ENCODE results near the gene UNC45A. TPM values are rescaled to one million over a fixed set of nuclear protein-coding genes. Genes with fewer than 3 reads are reported as not detected.

Gene UNC45A
- total and polyA plus RNA-seq, 7 donors = 28.8 to 63.5 (median 50.4) TPM

DNA sequence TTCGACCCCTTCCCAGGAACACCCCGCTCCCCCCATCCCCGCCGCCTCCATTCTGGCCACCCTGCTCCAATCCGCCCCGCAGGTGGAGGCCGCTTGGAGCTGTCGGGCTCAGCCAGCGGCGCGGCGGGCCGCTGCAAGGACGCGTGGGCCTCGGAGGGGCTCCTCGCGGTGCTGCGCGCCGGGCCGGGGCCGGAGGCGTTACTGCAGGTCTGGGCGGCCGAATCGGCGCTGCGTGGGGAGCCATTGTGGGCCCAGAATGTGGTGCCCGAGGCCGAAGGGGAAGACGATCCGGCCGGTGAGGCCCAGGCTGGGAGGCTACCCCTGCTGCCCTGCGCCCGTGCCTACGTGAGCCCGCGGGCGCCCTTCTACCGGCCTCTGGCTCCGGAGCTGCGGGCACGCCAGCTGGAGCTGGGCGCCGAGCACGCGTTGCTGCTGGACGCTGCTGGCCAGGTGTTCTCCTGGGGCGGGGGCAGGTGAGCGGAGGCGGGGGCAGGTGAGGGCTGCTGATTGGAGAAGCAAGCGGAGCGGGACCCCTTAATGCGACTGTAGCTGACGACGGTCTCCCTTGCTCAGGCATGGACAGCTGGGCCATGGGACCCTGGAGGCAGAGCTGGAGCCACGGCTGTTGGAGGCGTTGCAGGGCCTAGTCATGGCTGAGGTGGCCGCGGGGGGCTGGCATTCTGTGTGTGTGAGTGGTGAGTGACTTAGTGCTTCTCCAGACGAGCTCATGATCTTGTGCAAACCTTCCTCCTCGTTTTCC is 22.1 kb downstream of the UNC45A start:
- Histone ChIP-seq H3K27ac (peak overlapping the region; percentile 78 to 86 (median 81)), H3K36me3 (peaks cover 10 to 35% (median 24%) of the 10 kb centered on the region in 4 donors), H3K4me1 (peaks cover 0 to 56% (median 49%) of the 10 kb centered on the region in 4 donors), H3K9me3 (no peaks in the 10 kb centered on the region), H3K27me3 (no peaks in the 10 kb centered on the region), H3K4me3 (peak overlapping the region; percentile 50 to 77 (median 62))
- TF ChIP-seq POLR2AphosphoS5 (IDR thresholded peaks at IDR 0.05) (no peak), POLR2A (IDR thresholded peaks at IDR 0.05) (no peak), EP300 (IDR thresholded peaks at IDR 0.05) (no peak)
- TF ChIP-seq, protein P1, sequence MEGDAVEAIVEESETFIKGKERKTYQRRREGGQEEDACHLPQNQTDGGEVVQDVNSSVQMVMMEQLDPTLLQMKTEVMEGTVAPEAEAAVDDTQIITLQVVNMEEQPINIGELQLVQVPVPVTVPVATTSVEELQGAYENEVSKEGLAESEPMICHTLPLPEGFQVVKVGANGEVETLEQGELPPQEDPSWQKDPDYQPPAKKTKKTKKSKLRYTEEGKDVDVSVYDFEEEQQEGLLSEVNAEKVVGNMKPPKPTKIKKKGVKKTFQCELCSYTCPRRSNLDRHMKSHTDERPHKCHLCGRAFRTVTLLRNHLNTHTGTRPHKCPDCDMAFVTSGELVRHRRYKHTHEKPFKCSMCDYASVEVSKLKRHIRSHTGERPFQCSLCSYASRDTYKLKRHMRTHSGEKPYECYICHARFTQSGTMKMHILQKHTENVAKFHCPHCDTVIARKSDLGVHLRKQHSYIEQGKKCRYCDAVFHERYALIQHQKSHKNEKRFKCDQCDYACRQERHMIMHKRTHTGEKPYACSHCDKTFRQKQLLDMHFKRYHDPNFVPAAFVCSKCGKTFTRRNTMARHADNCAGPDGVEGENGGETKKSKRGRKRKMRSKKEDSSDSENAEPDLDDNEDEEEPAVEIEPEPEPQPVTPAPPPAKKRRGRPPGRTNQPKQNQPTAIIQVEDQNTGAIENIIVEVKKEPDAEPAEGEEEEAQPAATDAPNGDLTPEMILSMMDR (IDR thresholded peaks at IDR 0.05) = no peak
- intact Hi-C loops (cut with DNase I) = loop anchor here (2.0 to 5.0 kb wide), 2 partner anchors 38 to 315 kb away; partner anchors contain the start of gene PRC1
- WGBS, 2 donors = 18 to 53% methylated on average over 63 of the region's 63 CpGs
- DNase-seq = no peak

DNA sequence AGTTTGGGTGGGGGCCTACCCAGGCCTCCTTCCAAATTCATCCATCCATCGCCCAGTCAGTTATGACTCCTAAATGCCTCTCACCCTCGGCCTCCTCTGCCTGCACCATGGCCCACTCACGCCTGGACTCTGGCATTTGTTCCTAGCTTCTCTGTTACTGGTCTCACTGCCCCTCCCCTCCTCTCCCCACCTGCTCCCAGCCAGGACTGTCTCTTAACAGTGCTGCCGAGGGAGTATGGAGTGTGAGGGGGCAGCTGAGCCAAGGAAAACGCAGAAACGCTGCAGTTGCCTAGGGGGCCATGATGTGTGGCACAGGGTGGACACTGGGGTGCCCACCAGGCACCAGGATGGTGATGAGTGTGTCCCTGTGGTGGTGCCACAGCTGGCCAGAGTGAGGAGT is 22.7 kb downstream of the UNC45A start:
- TF ChIP-seq, protein P1 (IDR thresholded peaks at IDR 0.05) = no peak
- no peak for TF ChIP-seq POLR2A (IDR thresholded peaks at IDR 0.05)
- TF ChIP-seq EP300 (IDR thresholded peaks at IDR 0.05) = no peak
- TF ChIP-seq POLR2AphosphoS5 (IDR thresholded peaks at IDR 0.05) = no peak
- intact Hi-C loops (cut with DNase I) = loop anchor here (2.0 to 5.0 kb wide), 2 partner anchors 37 to 315 kb away; partner anchors contain the start of gene PRC1
- peak overlapping the region; percentile 78 to 86 (median 81) for H3K27ac ChIP-seq
- 83 to 89% methylated on average over 6 of the region's 6 CpGs for WGBS, 2 donors
- DNase-seq = no peak
- peaks cover 0 to 56% (median 49%) of the 10 kb centered on the region in 4 donors for H3K4me1 ChIP-seq
- no peaks in the 10 kb centered on the region for H3K9me3 ChIP-seq
- peaks cover 6 to 31% (median 23%) of the 10 kb centered on the region in 4 donors for H3K36me3 ChIP-seq
- no peaks in the 10 kb centered on the region for H3K27me3 ChIP-seq
- H3K4me3 ChIP-seq = peak overlapping the region in 3 of 4 donors; percentile 56 to 77 (median 68)

DNA sequence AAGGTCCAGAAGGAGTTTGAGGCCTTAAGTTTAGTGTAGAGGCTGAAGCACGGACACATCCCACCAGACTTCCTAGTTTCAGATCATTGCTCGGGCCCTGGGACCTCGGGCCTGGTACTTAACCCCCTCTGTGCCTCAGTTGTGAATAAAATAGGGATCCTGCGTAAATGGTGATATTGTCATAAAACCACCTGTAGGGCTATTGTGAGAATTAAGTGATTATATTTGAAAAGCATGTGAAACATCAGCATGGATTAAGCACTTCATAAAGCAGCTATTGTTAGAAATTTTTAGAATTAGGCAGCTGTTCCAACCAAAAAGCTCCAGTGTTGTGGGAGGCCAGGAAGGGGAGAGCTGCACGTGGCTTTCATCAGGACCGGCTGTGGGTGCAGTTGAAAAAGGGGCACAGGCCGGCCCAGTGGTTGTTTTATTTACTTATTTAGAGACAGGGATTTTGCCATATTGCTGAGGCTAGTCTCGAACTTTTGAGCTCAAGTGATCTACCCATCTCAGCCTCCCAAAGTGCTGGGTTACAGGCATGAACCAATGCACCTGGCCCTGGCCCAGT is 24.0 kb downstream of the UNC45A start:
- DNase-seq = no peak
- 87 to 89% methylated on average over 8 of the region's 8 CpGs for WGBS, 2 donors
- intact Hi-C loops (cut with DNase I) = loop anchor here (5.0 kb wide), 1 partner anchor 313 kb away; no protein-coding TSS in a partner anchor

DNA sequence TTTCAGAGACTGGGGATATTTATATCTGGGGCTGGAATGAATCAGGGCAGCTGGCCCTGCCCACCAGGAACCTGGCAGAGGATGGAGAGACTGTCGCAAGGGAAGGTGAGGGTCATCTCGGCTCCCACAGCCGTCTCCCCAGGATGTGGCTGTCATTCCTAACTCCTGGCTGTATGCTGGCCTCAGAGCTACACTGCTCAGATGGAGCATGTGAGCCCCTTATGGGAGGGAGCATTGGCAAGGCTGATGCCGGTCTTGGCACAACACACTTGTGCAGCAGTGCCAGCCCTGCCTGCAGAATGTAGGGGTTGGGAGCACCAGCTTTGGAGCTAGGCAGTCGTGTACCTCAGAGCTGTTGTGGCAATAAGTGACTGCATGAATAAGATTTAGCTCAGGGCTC is 24.8 kb downstream of the UNC45A start:
- H3K4me1 ChIP-seq = peaks cover 0 to 52% (median 45%) of the 10 kb centered on the region in 4 donors
- H3K9me3 ChIP-seq = no peaks in the 10 kb centered on the region

More for the DNA sequence above, 24.0 kb downstream of the UNC45A start:
- Histone ChIP-seq H3K4me3 (no peak overlapping the region), H3K27ac (peak overlapping the region; percentile 56 to 69 (median 68)), H3K36me3 (peaks cover 3 to 32% (median 20%) of the 10 kb centered on the region in 4 donors), H3K4me1 (peaks cover 0 to 56% (median 49%) of the 10 kb centered on the region in 4 donors), H3K9me3 (no peaks in the 10 kb centered on the region), H3K27me3 (no peaks in the 10 kb centered on the region)
- TF ChIP-seq, protein P1 (IDR thresholded peaks at IDR 0.05) = no peak
- TF ChIP-seq EP300 (IDR thresholded peaks at IDR 0.05) = no peak
- TF ChIP-seq POLR2A (IDR thresholded peaks at IDR 0.05) = no peak
- no peak for TF ChIP-seq POLR2AphosphoS5 (IDR thresholded peaks at IDR 0.05)

More for the DNA sequence above, 24.8 kb downstream of the UNC45A start:
- 87 to 92% methylated on average over 5 of the region's 5 CpGs for WGBS, 2 donors
- H3K36me3 ChIP-seq = peaks cover 3 to 35% (median 20%) of the 10 kb centered on the region in 4 donors
- TF ChIP-seq POLR2AphosphoS5 (IDR thresholded peaks at IDR 0.05) = peak in 3 of 4 donors; percentile 24 to 43 (median 26)
- TF ChIP-seq POLR2A (IDR thresholded peaks at IDR 0.05) = no peak
- TF ChIP-seq, protein P1 (IDR thresholded peaks at IDR 0.05) = no peak
- no peak for TF ChIP-seq EP300 (IDR thresholded peaks at IDR 0.05)
- no peaks in the 10 kb centered on the region for H3K27me3 ChIP-seq
- intact Hi-C loops (cut with DNase I) = loop anchor here (5.0 kb wide), 1 partner anchor 312 kb away; no protein-coding TSS in a partner anchor
- no peak overlapping the region for H3K4me3 ChIP-seq
- peak overlapping the region; percentile 56 to 69 (median 68) for H3K27ac ChIP-seq
- peak; percentile 90 for DNase-seq
